ENCODE data around the gene AGL.
"Not testable (repeated sequence)": the region's sequence is repeated elsewhere in the genome, so short reads cannot be mapped to it uniquely, and the experiment has no call there.

Gene AGL

DNA sequence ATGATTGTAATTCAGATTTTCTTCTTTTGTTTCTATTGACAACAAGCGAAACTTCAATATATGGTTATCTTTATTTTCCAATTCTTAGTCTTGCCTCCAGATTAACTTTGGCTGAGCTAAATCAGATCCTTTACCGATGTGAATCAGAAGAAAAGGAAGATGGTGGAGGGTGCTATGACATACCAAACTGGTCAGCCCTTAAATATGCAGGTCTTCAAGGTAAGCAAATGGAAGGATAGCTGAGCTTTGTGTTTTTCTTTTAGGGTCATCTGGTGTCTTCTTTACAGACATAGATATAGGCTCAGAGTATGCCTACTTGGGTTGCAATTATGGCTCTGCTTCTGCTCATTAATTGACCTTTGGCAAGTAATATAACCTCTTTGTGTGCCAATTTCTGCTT, 37.7 kb downstream of the AGL start (continued):
- TF ChIP-seq, protein P1, sequence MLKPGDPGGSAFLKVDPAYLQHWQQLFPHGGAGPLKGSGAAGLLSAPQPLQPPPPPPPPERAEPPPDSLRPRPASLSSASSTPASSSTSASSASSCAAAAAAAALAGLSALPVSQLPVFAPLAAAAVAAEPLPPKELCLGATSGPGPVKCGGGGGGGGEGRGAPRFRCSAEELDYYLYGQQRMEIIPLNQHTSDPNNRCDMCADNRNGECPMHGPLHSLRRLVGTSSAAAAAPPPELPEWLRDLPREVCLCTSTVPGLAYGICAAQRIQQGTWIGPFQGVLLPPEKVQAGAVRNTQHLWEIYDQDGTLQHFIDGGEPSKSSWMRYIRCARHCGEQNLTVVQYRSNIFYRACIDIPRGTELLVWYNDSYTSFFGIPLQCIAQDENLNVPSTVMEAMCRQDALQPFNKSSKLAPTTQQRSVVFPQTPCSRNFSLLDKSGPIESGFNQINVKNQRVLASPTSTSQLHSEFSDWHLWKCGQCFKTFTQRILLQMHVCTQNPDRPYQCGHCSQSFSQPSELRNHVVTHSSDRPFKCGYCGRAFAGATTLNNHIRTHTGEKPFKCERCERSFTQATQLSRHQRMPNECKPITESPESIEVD (tag by site-specific recombination; IDR thresholded peaks at IDR 0.05): no peak
- TF ChIP-seq RBAK (tag by site-specific recombination; IDR thresholded peaks at IDR 0.05): no peak
- TF ChIP-seq YY2 (tag by site-specific recombination; IDR thresholded peaks at IDR 0.05): no peak

DNA sequence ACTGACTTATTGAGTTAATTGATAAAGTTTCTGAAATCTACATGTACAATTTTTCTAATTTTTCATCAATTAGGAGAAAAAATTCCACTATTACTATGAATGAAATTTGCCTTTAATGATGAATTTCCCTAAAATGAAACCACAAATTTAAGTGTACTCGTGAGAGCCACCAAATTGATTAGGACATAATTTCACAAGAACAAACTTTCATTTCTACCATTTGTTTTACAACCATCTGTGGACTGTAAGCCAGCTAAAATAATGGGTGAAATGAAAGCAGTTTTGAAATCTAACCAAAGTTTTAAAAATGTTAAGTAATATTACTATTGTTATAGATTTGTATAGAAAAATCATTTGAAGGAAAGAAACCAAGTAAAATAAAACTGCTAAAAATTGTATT, 41.8 kb downstream of the AGL start:
- H3K4me1 ChIP-seq (ENCODE audit: control insufficient read depth, insufficient read depth, low read length): no peaks in the 10 kb centered on the region
- ChIA-PET POLR2A (no interaction called here), CTCF (interaction anchor here (0.6 kb wide), 1 partner anchor 384 kb away, joined by 3 read pairs; no protein-coding TSS in a partner anchor)
- no peaks in the 10 kb centered on the region for H3K9me3 ChIP-seq (ENCODE audit: control insufficient read depth, insufficient read depth, low read depth, low read length)
- H3K27ac ChIP-seq (ENCODE audit: extremely low read depth, low read depth, low read length): no peak overlapping the region
- TF ChIP-seq, protein P2, sequence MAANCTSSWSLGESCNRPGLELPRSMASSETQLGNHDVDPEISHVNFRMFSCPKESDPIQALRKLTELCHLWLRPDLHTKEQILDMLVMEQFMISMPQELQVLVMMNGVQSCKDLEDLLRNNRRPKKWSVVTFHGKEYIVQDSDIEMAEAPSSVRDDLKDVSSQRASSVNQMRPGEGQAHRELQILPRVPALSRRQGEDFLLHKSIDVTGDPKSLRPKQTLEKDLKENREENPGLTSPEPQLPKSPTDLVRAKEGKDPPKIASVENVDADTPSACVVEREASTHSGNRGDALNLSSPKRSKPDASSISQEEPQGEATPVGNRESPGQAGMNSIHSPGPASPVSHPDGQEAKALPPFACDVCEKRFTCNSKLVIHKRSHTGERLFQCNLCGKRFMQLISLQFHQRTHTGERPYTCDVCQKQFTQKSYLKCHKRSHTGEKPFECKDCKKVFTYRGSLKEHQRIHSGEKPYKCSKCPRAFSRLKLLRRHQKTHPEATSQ (tag by site-specific recombination; IDR thresholded peaks at IDR 0.05): no peak
- no peak for TF ChIP-seq ZNF175 (tag by site-specific recombination; IDR thresholded peaks at IDR 0.05)
- peaks cover 14 to 33% of the 10 kb centered on the region in 2 experiments for H3K36me3 ChIP-seq (ENCODE audit: control insufficient read depth in 2 of 2, insufficient read depth in 1 of 2, low read length in 2 of 2)
- no peak overlapping the region for H3K4me3 ChIP-seq (ENCODE audit: low read depth, low read length)

DNA sequence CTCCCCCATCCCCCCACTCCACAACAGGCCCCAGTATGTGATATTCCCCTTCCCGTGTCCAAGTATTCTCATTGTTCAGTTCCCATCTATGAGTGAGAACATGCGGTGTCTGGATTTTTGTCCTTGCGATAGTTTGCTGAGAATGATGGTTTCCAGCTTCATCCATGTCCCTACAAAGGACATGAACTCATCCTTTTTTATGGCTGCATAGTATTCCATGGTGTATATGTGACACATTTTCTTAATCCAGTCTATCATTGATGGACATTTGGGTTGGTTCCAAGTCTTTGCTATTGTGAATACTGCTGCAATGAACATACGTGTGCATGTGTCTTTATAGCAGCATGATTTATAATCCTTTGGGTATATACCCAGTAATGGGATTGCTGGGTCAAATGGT, 53.1 kb downstream of the AGL start:
- H3K4me3 ChIP-seq (ENCODE audit: low read depth, low read length); H3K9me3 ChIP-seq (ENCODE audit: control insufficient read depth, insufficient read depth, low read depth, low read length); H3K27ac ChIP-seq (ENCODE audit: extremely low read depth, low read depth, low read length); H3K4me1 ChIP-seq (ENCODE audit: control insufficient read depth, insufficient read depth, low read length); CTCF ChIA-PET; POLR2A ChIA-PET: not testable (repeated sequence)
- TF ChIP-seq ZNF146 (tag by site-specific recombination; IDR thresholded peaks at IDR 0.05): peak; percentile 95
- TF ChIP-seq, protein P3, sequence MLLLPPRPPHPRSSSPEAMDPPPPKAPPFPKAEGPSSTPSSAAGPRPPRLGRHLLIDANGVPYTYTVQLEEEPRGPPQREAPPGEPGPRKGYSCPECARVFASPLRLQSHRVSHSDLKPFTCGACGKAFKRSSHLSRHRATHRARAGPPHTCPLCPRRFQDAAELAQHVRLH (tag by site-specific recombination; IDR thresholded peaks at IDR 0.05): 0 out of 2 replicates have a peak, but pooled peaks have one; percentile 23
- peaks cover 0 to 26% of the 10 kb centered on the region in 2 experiments; a peak in 2 of 3 replicates for H3K36me3 ChIP-seq (ENCODE audit: control insufficient read depth in 2 of 2, insufficient read depth in 1 of 2, low read length in 2 of 2)

DNA sequence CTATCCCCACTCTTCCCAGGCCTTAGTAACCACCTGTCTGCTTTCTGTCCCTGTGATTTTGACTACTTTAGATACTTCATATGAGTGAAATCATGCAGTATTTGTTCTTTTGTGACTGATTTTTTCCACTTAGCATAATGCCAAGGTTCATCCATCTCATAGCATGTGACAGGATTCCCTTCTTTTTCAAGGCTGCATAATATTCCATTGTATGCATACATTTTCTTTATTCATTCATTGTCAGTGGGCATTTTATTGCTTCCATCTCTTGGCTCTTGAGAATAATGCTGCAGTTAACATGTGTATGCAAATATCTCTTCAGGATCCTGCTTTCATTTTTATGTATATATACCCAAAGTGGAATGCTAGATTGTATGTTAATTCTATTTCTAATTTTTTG, 56.4 kb downstream of the AGL start:
- ChIA-PET CTCF (no interaction called here), POLR2A (no interaction called here)
- Histone ChIP-seq H3K36me3 (ENCODE audit: control insufficient read depth in 2 of 2, insufficient read depth in 1 of 2, low read length in 2 of 2) (peaks cover 3 to 21% of the 10 kb centered on the region in 2 experiments; a peak in 1 of 3 replicates), H3K9me3 (ENCODE audit: control insufficient read depth, insufficient read depth, low read depth, low read length) (no peaks in the 10 kb centered on the region), H3K4me1 (ENCODE audit: control insufficient read depth, insufficient read depth, low read length) (no peaks in the 10 kb centered on the region), H3K4me3 (ENCODE audit: low read depth, low read length) (no peak overlapping the region), H3K27ac (ENCODE audit: extremely low read depth, low read depth, low read length) (no peak overlapping the region)
- TF ChIP-seq, protein P3 (tag by site-specific recombination; IDR thresholded peaks at IDR 0.05): 0 out of 2 replicates have a peak, but pooled peaks have one; percentile 19
- TF ChIP-seq, protein P4, sequence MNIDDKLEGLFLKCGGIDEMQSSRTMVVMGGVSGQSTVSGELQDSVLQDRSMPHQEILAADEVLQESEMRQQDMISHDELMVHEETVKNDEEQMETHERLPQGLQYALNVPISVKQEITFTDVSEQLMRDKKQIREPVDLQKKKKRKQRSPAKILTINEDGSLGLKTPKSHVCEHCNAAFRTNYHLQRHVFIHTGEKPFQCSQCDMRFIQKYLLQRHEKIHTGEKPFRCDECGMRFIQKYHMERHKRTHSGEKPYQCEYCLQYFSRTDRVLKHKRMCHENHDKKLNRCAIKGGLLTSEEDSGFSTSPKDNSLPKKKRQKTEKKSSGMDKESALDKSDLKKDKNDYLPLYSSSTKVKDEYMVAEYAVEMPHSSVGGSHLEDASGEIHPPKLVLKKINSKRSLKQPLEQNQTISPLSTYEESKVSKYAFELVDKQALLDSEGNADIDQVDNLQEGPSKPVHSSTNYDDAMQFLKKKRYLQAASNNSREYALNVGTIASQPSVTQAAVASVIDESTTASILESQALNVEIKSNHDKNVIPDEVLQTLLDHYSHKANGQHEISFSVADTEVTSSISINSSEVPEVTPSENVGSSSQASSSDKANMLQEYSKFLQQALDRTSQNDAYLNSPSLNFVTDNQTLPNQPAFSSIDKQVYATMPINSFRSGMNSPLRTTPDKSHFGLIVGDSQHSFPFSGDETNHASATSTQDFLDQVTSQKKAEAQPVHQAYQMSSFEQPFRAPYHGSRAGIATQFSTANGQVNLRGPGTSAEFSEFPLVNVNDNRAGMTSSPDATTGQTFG (tag by site-specific recombination; IDR thresholded peaks at IDR 0.05; ENCODE audit: borderline replicate concordance): no peak
- no peak for TF ChIP-seq ZNF324 (tag by site-specific recombination; IDR thresholded peaks at IDR 0.05)
- TF ChIP-seq ZNF146 (tag by site-specific recombination; IDR thresholded peaks at IDR 0.05): peak; percentile 97

DNA sequence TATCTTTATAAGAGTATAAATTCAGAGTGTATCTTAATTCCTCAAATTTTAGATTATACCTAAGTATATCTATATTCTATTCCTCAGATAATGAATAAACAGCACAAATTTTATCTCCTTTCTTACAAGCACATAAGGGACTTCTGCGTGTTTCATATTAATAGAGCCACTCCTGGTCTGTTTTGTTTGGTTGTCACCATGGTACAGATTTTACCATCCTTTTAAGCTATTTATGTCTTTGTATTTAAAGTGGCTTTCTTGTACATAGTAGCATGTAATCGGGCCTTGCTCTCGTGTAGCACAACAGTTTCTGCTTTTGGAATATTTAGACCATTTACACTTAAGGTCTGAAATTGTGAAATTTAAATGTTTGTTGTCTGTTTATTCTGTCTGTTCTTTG, 67.1 kb downstream of the AGL start:
- CTCF ChIA-PET: no interaction called here
- TF ChIP-seq ZNF394 (tag by site-specific recombination; IDR thresholded peaks at IDR 0.05; ENCODE audit: borderline replicate concordance): no peak
- TF ChIP-seq ZFP41 (tag by site-specific recombination; IDR thresholded peaks at IDR 0.05; ENCODE audit: borderline replicate concordance): no peak
- no peak for TF ChIP-seq ZBTB20 (tag by site-specific recombination; IDR thresholded peaks at IDR 0.05)
- no peak for TF ChIP-seq ZNF626 (tag by site-specific recombination; IDR thresholded peaks at IDR 0.05)
- no peak for TF ChIP-seq MZF1 (tag by site-specific recombination; IDR thresholded peaks at IDR 0.05; ENCODE audit: borderline replicate concordance)
- no peaks in the 10 kb centered on the region for H3K4me1 ChIP-seq (ENCODE audit: control insufficient read depth, insufficient read depth, low read length)
- no peaks in the 10 kb centered on the region for H3K9me3 ChIP-seq (ENCODE audit: control insufficient read depth, insufficient read depth, low read depth, low read length)
- no peak overlapping the region for H3K27ac ChIP-seq (ENCODE audit: extremely low read depth, low read depth, low read length)
- H3K36me3 ChIP-seq (ENCODE audit: control insufficient read depth in 2 of 2, insufficient read depth in 1 of 2, low read length in 2 of 2): peaks cover 8 to 27% of the 10 kb centered on the region in 2 experiments; a peak in 2 of 3 replicates
- POLR2A ChIA-PET: no interaction called here
- H3K4me3 ChIP-seq (ENCODE audit: low read depth, low read length): no peak overlapping the region
